ENCODE results near the gene MIA.

MIA gene

DNA sequence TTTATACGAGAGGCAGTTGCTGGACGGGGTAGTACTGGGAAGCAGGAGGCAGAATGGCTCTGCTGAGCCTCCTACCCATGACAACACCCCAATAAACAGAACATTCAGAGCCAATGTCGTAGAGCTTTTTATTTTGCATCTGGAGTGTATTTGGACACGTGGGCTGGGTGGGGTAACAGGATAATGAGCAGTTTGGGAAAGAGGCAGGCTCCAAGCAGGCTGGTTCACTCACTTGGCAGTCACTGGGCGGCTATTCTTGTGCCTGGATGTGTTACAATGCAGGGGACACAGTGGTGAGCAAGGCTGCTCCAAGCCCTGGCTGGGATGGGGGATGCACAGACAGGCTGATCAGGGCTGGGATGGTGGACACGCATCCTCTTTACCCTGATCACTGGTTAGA lies 34.6 kb upstream of the MIA start:
- Histone ChIP-seq H3K9ac (ENCODE audit: low read length) (no peak overlapping the region), H3K36me3 (ENCODE audit: insufficient read depth, low read length) (peaks cover 22% of the 10 kb centered on the region), H3K27me3 (ENCODE audit: control insufficient read depth in 1 of 2, insufficient read depth in 2 of 2, low read length in 2 of 2) (no peaks in the 10 kb centered on the region), H3K27ac (ENCODE audit: low read depth, low read length) (peak overlapping the region; percentile 12), H3K4me1 (ENCODE audit: insufficient read depth, low read length) (no peaks in the 10 kb centered on the region), H3K4me3 (ENCODE audit: low read depth in 1 of 2, low read length in 2 of 2) (no peak overlapping the region), H3K9me3 (ENCODE audit: low read length) (no peaks in the 10 kb centered on the region)

DNA sequence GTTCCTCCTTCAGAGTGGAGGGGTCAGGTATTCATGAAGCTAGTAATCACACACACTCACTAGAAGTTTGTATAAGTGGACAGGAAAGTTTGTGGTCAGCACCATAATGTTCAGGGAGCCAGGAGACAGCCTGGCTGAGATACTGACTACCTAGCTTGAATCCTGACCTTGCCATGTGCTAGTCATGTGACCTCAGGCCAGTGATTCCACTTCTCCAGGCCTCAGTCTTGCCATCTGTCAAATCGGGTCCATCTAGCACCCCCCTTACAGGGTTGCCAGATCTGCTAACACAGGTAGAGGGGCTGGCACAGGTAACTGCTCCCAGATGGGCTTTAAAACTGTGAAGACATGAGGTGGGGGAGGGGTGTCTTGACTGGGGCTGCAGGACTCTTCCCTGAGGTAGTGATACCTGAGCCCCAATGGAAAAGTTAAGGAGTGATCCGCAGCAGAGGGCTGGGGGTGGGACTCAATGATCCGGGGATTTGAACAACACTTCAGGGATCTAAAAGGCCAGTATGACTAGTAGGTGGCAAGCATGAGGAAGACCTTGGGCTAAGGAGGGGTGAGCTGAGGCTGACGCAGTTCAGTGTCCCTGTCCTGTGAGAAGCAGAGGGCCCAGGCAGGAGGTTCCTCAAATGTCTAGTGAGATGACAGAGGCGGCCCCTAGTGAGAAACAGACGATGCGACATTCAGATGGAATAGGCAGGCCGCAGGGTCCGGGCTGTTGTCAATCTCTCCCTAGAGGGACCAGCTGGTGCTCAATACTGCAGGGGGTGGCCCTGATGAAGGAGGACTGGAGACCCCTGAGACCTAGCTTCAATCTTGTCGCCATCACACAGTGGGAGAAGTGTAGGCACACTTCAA lies 33.6 kb upstream of the MIA start:
- Histone ChIP-seq H3K9me3 (ENCODE audit: low read length) (no peaks in the 10 kb centered on the region), H3K4me3 (ENCODE audit: low read depth in 1 of 2, low read length in 2 of 2) (no peak overlapping the region), H3K27ac (ENCODE audit: low read depth, low read length) (no peak overlapping the region), H3K4me1 (ENCODE audit: insufficient read depth, low read length) (no peaks in the 10 kb centered on the region), H3K27me3 (ENCODE audit: control insufficient read depth in 1 of 2, insufficient read depth in 2 of 2, low read length in 2 of 2) (no peaks in the 10 kb centered on the region), H3K9ac (ENCODE audit: low read length) (no peak overlapping the region), H3K36me3 (ENCODE audit: insufficient read depth, low read length) (peaks cover 18% of the 10 kb centered on the region)

DNA sequence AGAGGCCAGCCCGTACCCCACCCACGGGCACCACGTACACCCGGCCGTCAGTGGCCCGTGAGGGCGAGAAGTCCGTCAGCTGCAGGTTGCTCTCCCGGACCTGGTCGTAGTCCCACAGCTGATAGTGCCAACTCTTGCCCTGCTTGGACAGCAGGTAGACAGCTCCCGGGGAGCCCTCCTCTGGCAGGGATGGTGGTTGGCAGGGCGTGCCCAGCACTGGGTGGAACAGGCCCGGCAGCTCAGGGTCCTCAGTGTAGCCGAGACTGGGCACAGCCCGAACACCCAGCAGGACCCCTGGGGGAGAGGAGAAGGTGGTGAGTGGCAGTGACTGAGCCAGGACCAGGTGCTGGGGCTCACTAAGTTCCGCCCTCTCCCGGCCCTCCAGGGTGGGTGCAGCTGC lies 32.8 kb upstream of the MIA start:
- Histone ChIP-seq H3K9ac (ENCODE audit: low read length) (no peak overlapping the region), H3K4me3 (ENCODE audit: low read depth in 1 of 2, low read length in 2 of 2) (no peak overlapping the region), H3K4me1 (ENCODE audit: insufficient read depth, low read length) (no peaks in the 10 kb centered on the region), H3K9me3 (ENCODE audit: low read length) (no peaks in the 10 kb centered on the region), H3K27me3 (ENCODE audit: control insufficient read depth in 1 of 2, insufficient read depth in 2 of 2, low read length in 2 of 2) (no peaks in the 10 kb centered on the region), H3K36me3 (ENCODE audit: insufficient read depth, low read length) (peaks cover 11% of the 10 kb centered on the region), H3K27ac (ENCODE audit: low read depth, low read length) (no peak overlapping the region)

GRCh38 chr19:40742886-40743285 lies 32.4 kb upstream of the MIA start:
- no peak overlapping the region for H3K9ac ChIP-seq (ENCODE audit: low read length)
- H3K36me3 ChIP-seq (ENCODE audit: insufficient read depth, low read length): peaks cover 9% of the 10 kb centered on the region
- H3K9me3 ChIP-seq (ENCODE audit: low read length): no peaks in the 10 kb centered on the region
- no peak overlapping the region for H3K27ac ChIP-seq (ENCODE audit: low read depth, low read length)
- no peak overlapping the region for H3K4me3 ChIP-seq (ENCODE audit: low read depth in 1 of 2, low read length in 2 of 2)
- H3K27me3 ChIP-seq (ENCODE audit: control insufficient read depth in 1 of 2, insufficient read depth in 2 of 2, low read length in 2 of 2): no peaks in the 10 kb centered on the region
- no peaks in the 10 kb centered on the region for H3K4me1 ChIP-seq (ENCODE audit: insufficient read depth, low read length)

- peaks cover 8% of the 10 kb centered on the region for H3K36me3 ChIP-seq (ENCODE audit: insufficient read depth, low read length)
- no peaks in the 10 kb centered on the region for H3K27me3 ChIP-seq (ENCODE audit: control insufficient read depth in 1 of 2, insufficient read depth in 2 of 2, low read length in 2 of 2)
- H3K9ac ChIP-seq (ENCODE audit: low read length): no peak overlapping the region
- H3K4me3 ChIP-seq (ENCODE audit: low read depth in 1 of 2, low read length in 2 of 2): no peak overlapping the region
- H3K9me3 ChIP-seq (ENCODE audit: low read length): no peaks in the 10 kb centered on the region
- no peak overlapping the region for H3K27ac ChIP-seq (ENCODE audit: low read depth, low read length)
- no peaks in the 10 kb centered on the region for H3K4me1 ChIP-seq (ENCODE audit: insufficient read depth, low read length)
These were observed 31.4 kb upstream of the MIA start for GRCh38 chr19:40743926-40744325.

DNA sequence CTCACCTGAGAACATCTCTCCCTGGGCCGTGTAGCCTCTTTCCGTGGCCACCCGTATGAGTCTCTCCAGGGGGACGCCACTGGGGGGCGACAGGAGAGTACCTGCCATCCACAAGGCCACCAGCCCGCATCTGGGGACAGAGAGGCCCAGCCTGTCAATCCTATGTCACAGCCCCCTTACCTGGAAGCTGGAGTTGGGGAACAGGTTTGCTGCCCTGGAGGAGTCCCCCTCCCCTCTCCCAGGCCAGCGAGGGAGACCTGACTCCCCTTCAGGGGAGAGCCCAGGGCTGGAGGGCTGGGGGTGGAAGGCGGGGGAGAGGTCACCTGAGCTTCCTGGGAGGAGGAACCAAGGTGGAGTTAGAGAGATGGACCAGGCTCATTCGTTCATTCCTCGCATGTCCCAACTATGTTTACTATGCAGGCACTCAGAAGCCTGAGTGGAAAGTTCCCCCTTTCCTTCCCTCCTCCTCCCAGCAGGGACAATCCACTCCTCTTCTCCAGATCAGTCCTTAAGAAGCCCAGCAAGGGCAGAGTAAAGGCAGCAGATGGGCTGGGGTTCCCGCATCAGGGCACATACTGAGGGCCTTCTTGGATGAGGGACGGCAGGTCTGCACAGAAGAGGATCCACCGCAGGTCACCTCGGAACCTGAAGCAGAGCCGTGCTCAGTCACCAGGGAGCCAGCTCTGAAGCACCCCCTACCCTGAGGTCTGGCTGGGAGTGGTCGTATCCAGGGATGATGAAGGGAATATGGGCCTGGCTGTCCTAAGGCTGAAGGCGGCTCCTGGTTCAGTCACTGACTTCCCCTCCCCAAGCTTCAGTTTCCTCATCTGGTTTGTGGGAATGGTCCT lies 30.5 kb upstream of the MIA start:
- no peaks in the 10 kb centered on the region for H3K36me3 ChIP-seq (ENCODE audit: insufficient read depth, low read length)
- H3K9ac ChIP-seq (ENCODE audit: low read length): no peak overlapping the region
- no peak overlapping the region for H3K4me3 ChIP-seq (ENCODE audit: low read depth in 1 of 2, low read length in 2 of 2)
- peaks cover 7% of the 10 kb centered on the region for H3K4me1 ChIP-seq (ENCODE audit: insufficient read depth, low read length)
- no peaks in the 10 kb centered on the region for H3K9me3 ChIP-seq (ENCODE audit: low read length)
- H3K27ac ChIP-seq (ENCODE audit: low read depth, low read length): no peak overlapping the region
- no peaks in the 10 kb centered on the region for H3K27me3 ChIP-seq (ENCODE audit: control insufficient read depth in 1 of 2, insufficient read depth in 2 of 2, low read length in 2 of 2)

GRCh38 chr19:40745402-40745780 lies 29.9 kb upstream of the MIA start:
- no peak overlapping the region for H3K27ac ChIP-seq (ENCODE audit: low read depth, low read length)

GRCh38 chr19:40747536-40747935 lies 27.8 kb upstream of the MIA start:
- Histone ChIP-seq H3K4me1 (ENCODE audit: insufficient read depth, low read length) (peaks cover 17% of the 10 kb centered on the region), H3K9me3 (ENCODE audit: low read length) (no peaks in the 10 kb centered on the region), H3K4me3 (ENCODE audit: low read depth in 1 of 2, low read length in 2 of 2) (no peak overlapping the region), H3K36me3 (ENCODE audit: insufficient read depth, low read length) (no peaks in the 10 kb centered on the region), H3K27ac (ENCODE audit: low read depth, low read length) (no peak overlapping the region), H3K9ac (ENCODE audit: low read length) (no peak overlapping the region), H3K27me3 (ENCODE audit: control insufficient read depth in 1 of 2, insufficient read depth in 2 of 2, low read length in 2 of 2) (no peaks in the 10 kb centered on the region)

More at GRCh38 chr19:40745402-40745780, 29.9 kb upstream of the MIA start:
- Histone ChIP-seq H3K27me3 (ENCODE audit: control insufficient read depth in 1 of 2, insufficient read depth in 2 of 2, low read length in 2 of 2) (no peaks in the 10 kb centered on the region), H3K36me3 (ENCODE audit: insufficient read depth, low read length) (no peaks in the 10 kb centered on the region), H3K4me1 (ENCODE audit: insufficient read depth, low read length) (peaks cover 11% of the 10 kb centered on the region), H3K4me3 (ENCODE audit: low read depth in 1 of 2, low read length in 2 of 2) (no peak overlapping the region), H3K9me3 (ENCODE audit: low read length) (no peaks in the 10 kb centered on the region), H3K9ac (ENCODE audit: low read length) (no peak overlapping the region)

GRCh38 chr19:40750058-40750873 lies 25.1 kb upstream of the MIA start, which contains the start of gene ACTMAP:
TSS of gene ACTMAP (minus strand) at chr19:40750477. CDS start at chr19:40749803, 674 bp downstream.
- Histone ChIP-seq H3K4me1 (ENCODE audit: insufficient read depth, low read length) (peaks cover 32% of the 10 kb centered on the region), H3K4me3 (ENCODE audit: low read depth in 1 of 2, low read length in 2 of 2) (peak within 1 kb of the TSS; percentile 81 to 84), H3K9ac (ENCODE audit: low read length) (peak within 1 kb of the TSS; percentile 67), H3K36me3 (ENCODE audit: insufficient read depth, low read length) (no peaks in the 10 kb centered on the region), H3K27me3 (ENCODE audit: control insufficient read depth in 1 of 2, insufficient read depth in 2 of 2, low read length in 2 of 2) (no peaks in the 10 kb centered on the region), H3K27ac (ENCODE audit: low read depth, low read length) (peak within 1 kb of the TSS; percentile 96), H3K9me3 (ENCODE audit: low read length) (no peaks in the 10 kb centered on the region)

GRCh38 chr19:40750874-40751537 lies 24.3 kb upstream of the MIA start, which contains the start of gene SNRPA:
TSS of gene SNRPA (plus strand) at chr19:40751203. CDS start at chr19:40751409, 206 bp downstream.
- peaks cover 39% of the 10 kb centered on the region for H3K4me1 ChIP-seq (ENCODE audit: insufficient read depth, low read length)
- peak within 1 kb of the TSS; percentile 81 to 84 for H3K4me3 ChIP-seq (ENCODE audit: low read depth in 1 of 2, low read length in 2 of 2)
- no peaks in the 10 kb centered on the region for H3K27me3 ChIP-seq (ENCODE audit: control insufficient read depth in 1 of 2, insufficient read depth in 2 of 2, low read length in 2 of 2)
- H3K9me3 ChIP-seq (ENCODE audit: low read length): no peaks in the 10 kb centered on the region
- peak within 1 kb of the TSS; percentile 67 for H3K9ac ChIP-seq (ENCODE audit: low read length)
- H3K36me3 ChIP-seq (ENCODE audit: insufficient read depth, low read length): peaks cover 7% of the 10 kb centered on the region
- H3K27ac ChIP-seq (ENCODE audit: low read depth, low read length): peak within 1 kb of the TSS; percentile 96

All from muscle layer of colon (tissue), 2 donors.